GM12891 (cell line): ENCODE data around the gene KIF18A.

Source experiments
- POLR2A ChIP-seq: IDR thresholded peaks from 2 replicates; pipeline ENCODE4 v1.6.1; 2011; ENCODE audit warnings: low read depth, low read length, control low read depth
- POLR2AphosphoS5 ChIP-seq: IDR thresholded peaks from 2 replicates; pipeline ENCODE4 v1.6.1; 2011; ENCODE audit warnings: low read depth, low read length, control low read depth
- TAF1 ChIP-seq: IDR thresholded peaks from 2 replicates; pipeline ENCODE4 v1.6.1; 2011; ENCODE audit warnings: low read depth, low read length, control low read depth

- no peak for TF ChIP-seq POLR2A
- no peak for TF ChIP-seq TAF1
- TF ChIP-seq POLR2AphosphoS5: no peak
Observed at GRCh38 chr11:28098257-28098656, 9.7 kb downstream of the KIF18A start.
